ENCODE data around the gene GPR17. TPM values are rescaled to one million over a fixed set of nuclear protein-coding genes. Genes with fewer than 3 reads are reported as not detected.

GPR17 gene
- total and polyA plus RNA-seq, 9 of the 15 experiments (the other 6 are each of a cell fraction or from before 2014, with no cell fraction given), result not detected

GRCh38 chr2:127701651-127702394, 55.9 kb downstream of the GPR17 start (continued):
- TF ChIP-seq ZHX1 (conservative IDR thresholded peaks at IDR 0.05; ENCODE audit: low read length) (no peak), HDAC1 (IDR thresholded peaks at IDR 0.05) (no peak), ZNF444 (CRISPR knock-in tag; IDR thresholded peaks at IDR 0.05) (no peak), ZNF384 (IDR thresholded peaks at IDR 0.05; ENCODE audit: low read depth, low read length) (no peak), VEZF1 (CRISPR knock-in tag; IDR thresholded peaks at IDR 0.05) (peak; percentile 35), XRCC4 (IDR thresholded peaks at IDR 0.05; ENCODE audit: extremely low read depth, insufficient read depth, insufficient read length) (no peak), CREB1 (IDR thresholded peaks at IDR 0.05) (no peak), CREB1 (CRISPR knock-in tag; IDR thresholded peaks at IDR 0.05) (no peak), YY1 (IDR thresholded peaks at IDR 0.05; ENCODE audit: borderline replicate concordance in 1 of 3, control insufficient read depth in 1 of 3, extremely low read depth in 1 of 3, insufficient read depth in 3 of 3, insufficient read length in 1 of 3, insufficient replicate concordance in 2 of 3, low read depth in 1 of 3, low read length in 2 of 3) (peak in 2 of 3 experiments; percentile 40 to 46), NR0B1 (IDR thresholded peaks at IDR 0.05; ENCODE audit: partially characterized antibody) (no peak), PML (IDR thresholded peaks at IDR 0.05; ENCODE audit: low read length) (peak; percentile 27; the same call in 1 of the 2 replicates), SMAD4 (CRISPR knock-in tag; conservative IDR thresholded peaks at IDR 0.05) (peak; percentile 73), KLF1 (tag; IDR thresholded peaks at IDR 0.05) (0 out of 2 replicates have a peak, but pooled peaks have one; percentile 12), ETV5 (CRISPR knock-in tag; IDR thresholded peaks at IDR 0.05; ENCODE audit: low read depth) (peak; percentile 25; the same call in 1 of the 2 replicates), PCBP2 (IDR thresholded peaks at IDR 0.05; ENCODE audit: low read depth, low read length, poor library complexity, severe bottlenecking) (no peak), STAG1 (CRISPR knock-in tag; IDR thresholded peaks at IDR 0.05; ENCODE audit: borderline replicate concordance) (0 out of 2 replicates have a peak, but pooled peaks have one; percentile 24), ZNF507 (tag; conservative IDR thresholded peaks at IDR 0.05) (no peak; the same call in 1 of the 2 replicates), ZNF639 (CRISPR knock-in tag; conservative IDR thresholded peaks at IDR 0.05 in 1 of 2, IDR thresholded peaks at IDR 0.05 in 1 of 2) (no peak), ZNF561 (CRISPR knock-in tag; conservative IDR thresholded peaks at IDR 0.05) (no peak), NCOA1 (IDR thresholded peaks at IDR 0.05; ENCODE audit: low read depth) (no peak)

All from K562 (cell line).